NCI-H146 treated with DMSO at 0.1 percent for 48 hours (cell line): ENCODE results near the gene MCF2L.

Source experiments
- DNase-seq: peaks from one replicate; lab custom pipeline; 2025; ENCODE audit not compliant: unreplicated experiment; lab: John Stamatoyannopoulos, UW

MCF2L gene

DNA sequence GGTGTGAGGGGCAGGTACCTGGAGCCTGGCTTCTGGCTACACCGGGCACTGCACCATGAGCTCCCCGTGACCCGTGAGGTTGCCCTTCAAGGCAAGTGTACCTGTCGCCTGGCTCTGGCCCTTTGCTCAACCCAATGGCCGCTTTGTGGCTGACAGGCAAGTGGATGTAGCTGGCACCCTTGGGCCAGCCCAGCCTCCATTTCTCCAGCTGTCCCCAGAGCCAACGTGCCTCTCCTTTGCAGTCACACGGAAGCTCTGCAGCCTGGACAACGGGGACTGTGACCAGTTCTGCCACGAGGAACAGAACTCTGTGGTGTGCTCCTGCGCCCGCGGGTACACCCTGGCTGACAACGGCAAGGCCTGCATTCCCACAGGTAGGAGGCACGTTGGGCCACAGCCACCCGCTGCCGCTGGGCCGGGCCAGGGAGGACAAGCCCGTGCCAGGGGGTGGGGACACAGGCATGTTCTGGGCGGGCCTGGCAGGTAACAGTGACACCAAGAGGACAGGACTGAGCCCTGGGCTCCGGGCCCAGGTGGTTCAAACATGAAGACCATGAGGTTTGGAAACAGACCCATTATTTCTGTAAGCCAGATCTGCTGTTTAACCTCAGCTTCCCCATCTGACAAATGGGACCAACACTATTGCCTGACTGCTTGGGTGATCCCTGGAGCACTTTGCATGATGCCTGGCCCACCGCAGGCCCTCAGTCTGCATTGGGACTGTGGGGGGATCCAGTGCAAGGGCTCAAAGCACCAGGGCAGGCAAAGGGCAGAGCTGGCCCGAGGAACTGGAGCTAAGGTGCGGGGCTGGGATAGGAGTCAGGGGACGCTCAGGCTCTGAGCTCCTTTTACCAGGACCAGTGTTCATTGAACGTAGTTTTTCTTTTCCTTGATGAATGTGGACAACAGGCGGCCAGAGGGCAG is 171.9 kb downstream of the MCF2L start:
- no peak for DNase-seq

DNA sequence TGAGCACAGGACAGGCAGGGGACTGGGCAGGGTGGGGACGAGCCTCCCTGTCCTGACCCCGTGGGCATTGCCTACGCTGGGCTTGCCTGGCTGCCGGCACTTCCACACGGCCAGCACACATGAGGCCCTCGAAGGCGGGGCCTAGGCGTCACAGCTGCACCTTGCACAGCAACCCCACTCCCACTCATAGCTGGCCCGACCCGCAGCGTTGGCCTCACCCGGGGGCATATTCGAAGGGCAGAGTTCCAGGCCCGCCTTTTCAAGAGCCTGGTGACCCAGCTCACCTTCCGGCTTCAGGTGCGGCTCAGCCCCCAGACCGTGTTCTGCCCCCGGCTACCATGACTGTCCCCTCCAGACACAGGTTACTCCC is 172.6 kb downstream of the MCF2L start:
- DNase-seq, result no peak

DNA sequence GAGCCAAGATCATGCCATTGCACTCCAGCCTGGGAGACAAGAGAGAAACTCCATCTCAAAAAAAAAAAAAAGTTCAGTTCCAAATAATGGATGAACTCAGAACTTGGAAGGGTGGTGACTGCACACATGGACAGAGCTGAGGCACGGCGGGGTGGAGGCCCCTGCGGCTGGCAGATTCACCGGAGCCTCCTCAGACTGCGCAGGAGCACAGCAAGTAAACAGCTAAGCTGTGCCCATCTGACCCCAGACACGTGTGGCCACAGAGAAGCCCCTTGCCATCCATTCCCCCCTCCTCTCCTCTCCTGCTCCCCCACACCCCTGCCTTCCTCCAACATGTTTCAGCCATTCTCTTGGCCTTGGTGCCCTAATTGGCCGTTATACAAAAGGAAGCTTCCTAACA is 173.9 kb downstream of the MCF2L start:
- DNase-seq, result no peak

GRCh38 chr13:113143466-113144254 is 174.6 kb downstream of the MCF2L start:
- no peak for DNase-seq

DNA sequence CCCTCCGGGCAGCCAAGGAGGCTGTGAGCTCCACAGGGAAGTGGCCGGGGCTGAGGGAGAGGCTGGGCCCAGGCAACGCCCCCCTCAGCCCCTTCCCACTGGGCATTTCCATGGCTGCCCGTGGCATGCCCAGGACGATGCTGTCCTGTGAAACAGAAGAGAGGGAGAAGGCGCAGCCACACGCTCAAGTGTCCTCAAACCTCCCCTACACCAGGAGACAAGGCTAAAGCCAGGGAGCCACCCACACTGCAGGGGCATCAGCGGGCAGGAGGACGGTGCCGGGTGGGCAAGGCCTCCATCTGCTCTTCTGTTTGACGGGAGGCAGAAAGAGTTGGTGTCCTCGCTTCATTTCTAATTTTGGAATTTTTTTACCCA is 175.2 kb downstream of the MCF2L start:
- no peak for DNase-seq

- DNase-seq, result no peak
These were observed 176.5 kb downstream of the MCF2L start for GRCh38 chr13:113145496-113145895.

DNA sequence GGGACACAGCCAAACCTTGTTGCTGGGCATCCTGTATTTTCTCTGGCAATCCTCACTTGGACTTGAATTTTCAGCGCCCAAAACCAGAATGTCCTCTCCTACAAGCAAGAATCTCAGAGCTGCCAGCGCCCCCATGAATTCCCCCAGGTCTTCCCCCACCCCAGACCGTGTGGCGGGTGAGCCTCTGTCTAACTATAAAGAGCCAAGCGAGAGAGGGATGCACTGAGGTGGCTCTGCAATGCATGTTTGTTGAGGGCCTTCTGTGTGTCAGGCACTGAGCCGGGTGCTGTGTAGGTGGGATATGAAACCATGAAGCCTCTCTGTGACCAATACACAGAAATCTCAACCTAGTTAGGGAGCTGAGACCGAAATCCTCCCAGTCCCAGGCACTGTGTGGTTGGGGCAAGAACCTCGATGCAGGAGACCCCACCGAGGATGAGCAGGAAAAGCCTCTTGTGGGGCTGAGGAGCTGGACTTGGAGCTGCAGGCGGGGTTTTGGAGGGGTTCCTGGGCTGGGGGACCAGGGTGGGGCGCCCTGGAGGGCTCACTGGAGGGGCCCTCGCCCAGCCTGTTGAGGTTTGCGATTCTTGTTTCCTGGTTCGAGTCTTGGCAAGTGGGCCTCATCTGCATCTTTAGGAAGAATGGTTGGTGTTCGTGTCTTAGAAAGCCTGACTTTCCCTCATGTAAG is 177.0 kb downstream of the MCF2L start:
- no peak for DNase-seq

- DNase-seq, result no peak
These were observed 177.7 kb downstream of the MCF2L start for GRCh38 chr13:113146750-113147149.

- no peak for DNase-seq
These were observed 178.2 kb downstream of the MCF2L start for GRCh38 chr13:113147206-113147605.

- no peak for DNase-seq
These were observed 179.4 kb downstream of the MCF2L start for GRCh38 chr13:113148407-113148806.

- no peak for DNase-seq
These were observed 180.0 kb downstream of the MCF2L start for GRCh38 chr13:113148940-113149503.
